ENCODE measurements around the gene UGT1A5. TPM values are rescaled to one million over a fixed set of nuclear protein-coding genes. Genes with fewer than 3 reads are reported as not detected.

Gene UGT1A5
- total RNA-seq, 2 donors from 2014 or later = 0.41 TPM; not detected in 1

DNA sequence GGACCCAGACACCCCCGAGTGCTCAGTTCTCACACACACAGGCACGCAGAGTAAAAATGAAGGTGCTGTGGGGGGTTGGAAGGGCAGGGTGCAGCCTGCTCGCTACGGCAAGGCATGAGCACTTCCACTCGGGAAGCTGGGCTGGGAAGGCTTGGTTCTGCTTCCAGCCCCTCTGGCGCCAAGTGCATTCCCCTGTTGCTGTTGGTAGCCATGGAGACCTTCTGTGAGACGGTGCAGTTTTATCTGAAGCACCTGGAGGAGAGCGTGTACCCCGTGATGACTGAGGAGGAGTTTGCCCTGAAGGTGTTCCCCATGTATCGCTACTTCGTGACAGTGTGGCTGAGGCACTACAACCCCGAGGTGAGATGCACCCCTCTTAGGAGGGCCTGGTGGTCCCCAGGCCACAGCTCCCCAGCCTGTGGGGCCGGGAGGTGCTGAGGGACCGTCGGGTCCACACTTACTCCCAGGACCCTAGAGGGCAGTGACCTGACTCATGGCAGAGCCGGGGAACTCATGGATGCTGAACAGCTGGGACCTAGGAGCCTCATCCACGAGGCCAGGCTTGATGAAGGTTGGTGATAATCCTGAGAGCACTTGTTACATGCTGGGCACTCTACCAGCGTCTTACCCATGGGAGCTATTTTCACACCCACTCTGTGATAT is 80.9 kb downstream of the UGT1A5 start:
- WGBS = 73% methylated on average over 18 of the region's 18 CpGs
- DNase-seq (ENCODE audit: low spot score) = no peak
- H3K4me3 ChIP-seq = no peak overlapping the region

DNA sequence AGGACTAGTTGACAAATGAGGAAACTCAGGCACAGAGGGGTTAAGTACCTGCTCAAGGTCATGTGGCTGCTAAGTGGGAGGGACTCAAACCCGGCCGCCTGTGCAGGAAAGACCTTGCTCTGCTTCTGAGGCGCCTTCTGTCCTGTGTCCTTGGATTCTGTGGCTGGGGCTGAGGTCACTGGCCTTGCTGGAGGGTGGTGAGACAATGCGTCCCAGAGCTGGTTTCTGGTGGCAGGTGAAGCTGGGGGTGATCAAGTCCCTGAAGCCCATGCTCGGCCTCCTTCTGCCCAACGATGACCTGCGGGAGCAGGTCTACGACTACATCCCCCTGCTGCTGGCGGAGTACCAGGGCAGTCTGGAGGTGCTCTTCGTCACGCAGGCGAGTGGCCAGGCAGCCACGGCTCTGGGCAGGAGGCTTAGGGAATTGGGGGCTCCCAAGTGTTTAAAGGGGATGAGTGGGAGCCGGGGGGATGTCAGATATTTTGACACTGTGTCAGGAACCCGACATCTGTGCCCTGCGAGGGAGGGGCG is 81.5 kb downstream of the UGT1A5 start:
- TF ChIP-seq, protein P1, sequence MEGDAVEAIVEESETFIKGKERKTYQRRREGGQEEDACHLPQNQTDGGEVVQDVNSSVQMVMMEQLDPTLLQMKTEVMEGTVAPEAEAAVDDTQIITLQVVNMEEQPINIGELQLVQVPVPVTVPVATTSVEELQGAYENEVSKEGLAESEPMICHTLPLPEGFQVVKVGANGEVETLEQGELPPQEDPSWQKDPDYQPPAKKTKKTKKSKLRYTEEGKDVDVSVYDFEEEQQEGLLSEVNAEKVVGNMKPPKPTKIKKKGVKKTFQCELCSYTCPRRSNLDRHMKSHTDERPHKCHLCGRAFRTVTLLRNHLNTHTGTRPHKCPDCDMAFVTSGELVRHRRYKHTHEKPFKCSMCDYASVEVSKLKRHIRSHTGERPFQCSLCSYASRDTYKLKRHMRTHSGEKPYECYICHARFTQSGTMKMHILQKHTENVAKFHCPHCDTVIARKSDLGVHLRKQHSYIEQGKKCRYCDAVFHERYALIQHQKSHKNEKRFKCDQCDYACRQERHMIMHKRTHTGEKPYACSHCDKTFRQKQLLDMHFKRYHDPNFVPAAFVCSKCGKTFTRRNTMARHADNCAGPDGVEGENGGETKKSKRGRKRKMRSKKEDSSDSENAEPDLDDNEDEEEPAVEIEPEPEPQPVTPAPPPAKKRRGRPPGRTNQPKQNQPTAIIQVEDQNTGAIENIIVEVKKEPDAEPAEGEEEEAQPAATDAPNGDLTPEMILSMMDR (IDR thresholded peaks at IDR 0.05) = no peak
- TF ChIP-seq POLR2A (IDR thresholded peaks at IDR 0.05) (no peak), POLR2AphosphoS5 (IDR thresholded peaks at IDR 0.05) (no peak)
- intact Hi-C loops (cut with DNase I) = no loop called here
- no peaks in the 10 kb centered on the region for H3K27me3 ChIP-seq (replicated peaks; ENCODE audit: insufficient read depth)
- no peak overlapping the region for H3K4me3 ChIP-seq
- no peaks in the 10 kb centered on the region for H3K36me3 ChIP-seq
- no peak overlapping the region for H3K27ac ChIP-seq
- 81% methylated on average over 17 of the region's 17 CpGs for WGBS
- H3K4me1 ChIP-seq (replicated peaks) = no peaks in the 10 kb centered on the region
- no peak for DNase-seq (ENCODE audit: low spot score)
- no peaks in the 10 kb centered on the region for H3K9me3 ChIP-seq

More for the DNA sequence above, 80.9 kb downstream of the UGT1A5 start:
- no peaks in the 10 kb centered on the region for H3K9me3 ChIP-seq
- intact Hi-C loops (cut with DNase I) = no loop called here
- H3K27me3 ChIP-seq (replicated peaks; ENCODE audit: insufficient read depth) = no peaks in the 10 kb centered on the region
- H3K27ac ChIP-seq = no peak overlapping the region
- no peaks in the 10 kb centered on the region for H3K36me3 ChIP-seq
- no peaks in the 10 kb centered on the region for H3K4me1 ChIP-seq (replicated peaks)
- TF ChIP-seq, protein P1 (IDR thresholded peaks at IDR 0.05) = no peak
- no peak for TF ChIP-seq POLR2A (IDR thresholded peaks at IDR 0.05)
- no peak for TF ChIP-seq POLR2AphosphoS5 (IDR thresholded peaks at IDR 0.05)

DNA sequence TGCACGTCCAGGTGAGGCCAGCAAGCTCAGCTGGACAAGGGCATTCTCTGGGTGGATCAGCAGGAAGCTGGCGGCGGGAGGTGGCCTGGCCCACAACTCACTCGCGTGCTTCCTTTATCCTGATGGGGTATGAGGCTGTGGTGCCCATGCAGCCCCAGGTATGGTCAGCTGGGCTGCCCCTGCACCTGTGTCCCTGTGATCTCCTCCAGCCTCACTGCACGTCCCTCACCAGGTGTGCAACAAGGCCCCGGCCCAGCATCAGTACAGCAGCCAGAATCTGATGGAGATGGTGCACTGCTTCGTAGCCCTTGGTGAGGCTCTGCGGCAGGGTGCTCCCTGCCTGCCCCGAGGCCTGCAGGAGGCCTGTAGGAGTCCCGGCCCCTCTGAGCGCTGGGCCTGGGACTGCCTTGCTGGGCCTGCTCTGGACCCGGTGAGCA is 83.0 kb downstream of the UGT1A5 start:
- Histone ChIP-seq H3K4me3 (no peak overlapping the region), H3K27me3 (replicated peaks; ENCODE audit: insufficient read depth) (no peaks in the 10 kb centered on the region), H3K9me3 (no peaks in the 10 kb centered on the region), H3K27ac (no peak overlapping the region), H3K4me1 (replicated peaks) (no peaks in the 10 kb centered on the region), H3K36me3 (no peaks in the 10 kb centered on the region)
- DNase-seq (ENCODE audit: low spot score) = no peak
- 91% methylated on average over 13 of the region's 13 CpGs for WGBS
- intact Hi-C loops (cut with DNase I) = no loop called here
- TF ChIP-seq, protein P1 (IDR thresholded peaks at IDR 0.05) = no peak
- TF ChIP-seq POLR2A (IDR thresholded peaks at IDR 0.05) = no peak
- no peak for TF ChIP-seq POLR2AphosphoS5 (IDR thresholded peaks at IDR 0.05)

DNA sequence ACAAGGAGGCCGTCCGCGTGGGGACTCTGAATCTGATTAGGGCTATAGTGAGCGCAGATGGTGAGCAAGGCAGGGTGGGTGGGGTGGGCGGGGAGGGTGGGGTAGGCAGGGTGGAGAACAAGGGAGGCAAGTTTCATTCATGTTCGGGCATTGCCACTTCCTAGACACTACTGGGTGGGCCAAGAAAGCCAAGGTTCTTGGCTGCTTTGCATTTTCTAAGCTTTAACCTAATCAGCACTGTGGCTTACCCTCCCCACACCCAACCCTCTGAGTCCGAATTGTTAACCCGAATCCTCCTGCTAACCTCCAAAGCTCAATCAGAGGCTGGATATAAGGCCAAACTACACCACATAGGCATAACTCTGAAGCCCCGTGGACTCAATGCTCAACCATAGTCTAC is 83.5 kb downstream of the UGT1A5 start:
- Histone ChIP-seq H3K9me3 (no peaks in the 10 kb centered on the region), H3K27me3 (replicated peaks; ENCODE audit: insufficient read depth) (no peaks in the 10 kb centered on the region), H3K4me1 (replicated peaks) (no peaks in the 10 kb centered on the region), H3K36me3 (no peaks in the 10 kb centered on the region), H3K4me3 (no peak overlapping the region), H3K27ac (no peak overlapping the region)
- WGBS = 80% methylated on average over 9 of the region's 9 CpGs
- intact Hi-C loops (cut with DNase I) = no loop called here
- no peak for DNase-seq (ENCODE audit: low spot score)
- TF ChIP-seq POLR2A (IDR thresholded peaks at IDR 0.05) = no peak
- TF ChIP-seq, protein P1 (IDR thresholded peaks at IDR 0.05) = no peak
- TF ChIP-seq POLR2AphosphoS5 (IDR thresholded peaks at IDR 0.05) = no peak
